H1 (cell line): ENCODE data around the gene FITM2. TPM values are rescaled to one million over a fixed set of nuclear protein-coding genes. Genes with fewer than 3 reads are reported as not detected.

Experiments
- CTCF ChIA-PET: fragments of 300-600 bp; sonication (Branson Sonifier 250); formaldehyde crosslinking; loops from one replicate; lab custom pipeline; 2021; ENCODE audit not compliant: partially characterized antibody; lab: Charles Lee
- POLR2A ChIA-PET: fragments of 300-600 bp; sonication (Branson Sonifier 250); formaldehyde crosslinking; loops from one replicate; lab custom pipeline; 2021; ENCODE audit warnings: inconsistent platforms; ENCODE audit not compliant: partially characterized antibody; lab: Charles Lee
- DNase-seq, 2 experiments: peaks; one replicate each; pipeline versions ENCODE4 v3.0.0 to v3.0.0-alpha.2; 2010 to 2022; ENCODE audit warnings: low spot score in 2 of 2, low read depth in 1 of 2, mixed read lengths in 1 of 2
- FAIRE-seq: peaks from 2 replicates; lab custom pipeline; 2011; peaks lifted over from hg19 to GRCh38; lab: Jason Lieb, UNC
- H2AFZ ChIP-seq: 2 replicates; pipeline ENCODE4 v1.8.1; 2012; ENCODE audit warnings: low read length, inconsistent platforms
- H2AK5ac ChIP-seq: 2 replicates; pipeline ENCODE4 v1.6.1; 2013; ENCODE audit warnings: low read depth, low read length
- H2BK120ac ChIP-seq: replicated peaks from 2 replicates; pipeline ENCODE3; 2013; ENCODE audit warnings: low read depth, low read length, inconsistent platforms
- H2BK12ac ChIP-seq: 2 replicates; pipeline ENCODE4 v1.6.1; 2013; ENCODE audit warnings: low read depth, low read length
- H2BK15ac ChIP-seq: 2 replicates; pipeline ENCODE4 v1.6.1; 2013; ENCODE audit warnings: low read length
- H2BK20ac ChIP-seq: 2 replicates; pipeline ENCODE4 v1.6.1; 2013; ENCODE audit warnings: low read length
- H2BK5ac ChIP-seq: 2 replicates; pipeline ENCODE4 v1.6.1; 2013; ENCODE audit warnings: low read depth, low read length
- H3K14ac ChIP-seq: 2 replicates; pipeline ENCODE4 v1.6.1; 2013; ENCODE audit warnings: inconsistent platforms; ENCODE audit not compliant: insufficient read length
- H3K18ac ChIP-seq: 2 replicates; pipeline ENCODE4 v1.6.1; 2013; ENCODE audit warnings: low read length; ENCODE audit errors: extremely low read depth
- H3K23ac ChIP-seq: 2 replicates; pipeline ENCODE4 v1.6.1; 2013; ENCODE audit warnings: inconsistent platforms; ENCODE audit not compliant: insufficient read length
- H3K23me2 ChIP-seq: 2 replicates; pipeline ENCODE4 v1.6.1; 2013; ENCODE audit warnings: low read depth, low read length
- H3K27ac ChIP-seq: 2 replicates; pipeline ENCODE4 v1.6.1; 2011; ENCODE audit warnings: low read depth, low read length, inconsistent platforms
- H3K27me3 ChIP-seq, 4 experiments: replicated peaks in 1 of 4; 1 replicate in 1 of 4; 2 replicates in 3 of 4; pipeline versions ENCODE4 v1.6.1 to v1.8.1; 2011 to 2013; ENCODE audit warnings: low read length in 3 of 4, mild to moderate bottlenecking in 3 of 4, inconsistent platforms in 2 of 4, mixed read lengths in 2 of 4, moderate library complexity in 1 of 4; ENCODE audit not compliant: control insufficient read depth in 3 of 4, insufficient read depth in 3 of 4; ENCODE audit errors: extremely low read depth in 1 of 4
- H3K36me3 ChIP-seq, 4 experiments: 2 replicates each; pipeline versions ENCODE4 v1.6.1 to v1.8.1; 2011 to 2013; ENCODE audit warnings: mild to moderate bottlenecking in 4 of 4, low read length in 3 of 4, moderate library complexity in 2 of 4, control low read depth in 1 of 4, inconsistent platforms in 1 of 4; ENCODE audit not compliant: insufficient read depth in 4 of 4, control insufficient read depth in 2 of 4
- H3K4ac ChIP-seq: replicated peaks from 2 replicates; pipeline ENCODE3; 2013; ENCODE audit warnings: low read length, low read depth, mixed read lengths, inconsistent platforms; ENCODE audit not compliant: insufficient read length
- H3K4me1 ChIP-seq, 4 experiments: replicated peaks in 1 of 4; 1 replicate in 1 of 4; 2 replicates in 3 of 4; pipeline versions ENCODE4 v1.6.1 to v1.8.1; 2011 to 2013; ENCODE audit warnings: low read length in 3 of 4, inconsistent platforms in 2 of 4, mixed read lengths in 1 of 4; ENCODE audit not compliant: insufficient read depth in 4 of 4, control insufficient read depth in 3 of 4
- H3K4me2 ChIP-seq, 2 experiments: 2 replicates each; pipeline versions ENCODE4 v1.6.1 to v1.8.1; 2011 to 2013; ENCODE audit warnings: low read depth in 2 of 2, low read length in 2 of 2, control low read depth in 1 of 2, inconsistent platforms in 1 of 2, mild to moderate bottlenecking in 1 of 2; ENCODE audit not compliant: insufficient read depth in 1 of 2
- H3K4me3 ChIP-seq, 4 experiments: fragments of 200-600, 300-600 bp in 1 of 4; sonication (generic), shearing (Covaris generic), sonication (Bioruptor Twin) in 1 of 4; 2 replicates each; pipeline versions ENCODE4 v1.5.1 to v1.8.1; 2011 to 2016; ENCODE audit warnings: low read length in 4 of 4, low read depth in 3 of 4, control low read depth in 2 of 4, inconsistent platforms in 2 of 4, mild to moderate bottlenecking in 2 of 4, mixed read lengths in 1 of 4, moderate library complexity in 1 of 4; ENCODE audit not compliant: insufficient read depth in 2 of 4; ENCODE audit errors: extremely low read depth in 1 of 4
- H3K56ac ChIP-seq: replicated peaks from 2 replicates; pipeline ENCODE3; 2013; ENCODE audit warnings: low read depth, mild to moderate bottlenecking, mixed read lengths, low read length, inconsistent platforms; ENCODE audit not compliant: insufficient read length
- H3K79me1 ChIP-seq: 2 replicates; pipeline ENCODE4 v1.6.1; 2013; ENCODE audit warnings: low read depth, low read length, control low read depth
- H3K79me2 ChIP-seq, 2 experiments: 2 replicates each; pipeline versions ENCODE4 v1.6.1 to v1.8.1; 2012 to 2013; ENCODE audit warnings: low read length in 2 of 2, mild to moderate bottlenecking in 2 of 2, inconsistent platforms in 1 of 2; ENCODE audit not compliant: insufficient read depth in 2 of 2, control insufficient read depth in 1 of 2
- H3K9ac ChIP-seq, 4 experiments: replicated peaks in 1 of 4; 1 replicate in 1 of 4; 2 replicates in 3 of 4; pipeline versions ENCODE4 v1.6.1 to v1.8.1; 2011 to 2013; ENCODE audit warnings: low read depth in 3 of 4, low read length in 3 of 4, control low read depth in 2 of 4, mild to moderate bottlenecking in 2 of 4, moderate library complexity in 2 of 4, inconsistent platforms in 1 of 4; ENCODE audit errors: extremely low read depth in 1 of 4
- H3K9me3 ChIP-seq, 2 experiments: 2 replicates each; pipeline versions ENCODE4 v1.6.1 to v1.8.1; 2012 to 2013; ENCODE audit warnings: mild to moderate bottlenecking in 2 of 2, moderate library complexity in 2 of 2, control low read depth in 1 of 2, inconsistent platforms in 1 of 2, low read depth in 1 of 2, low read length in 1 of 2, mixed read lengths in 1 of 2; ENCODE audit not compliant: insufficient read depth in 2 of 2
- H4K20me1 ChIP-seq, 2 experiments: replicated peaks in 1 of 2; 2 replicates each; pipeline versions ENCODE3 to v1.8.1; 2011 to 2013; ENCODE audit warnings: inconsistent platforms in 2 of 2, low read length in 2 of 2, mild to moderate bottlenecking in 1 of 2; ENCODE audit not compliant: insufficient read depth in 2 of 2, control insufficient read depth in 1 of 2
- H4K5ac ChIP-seq: 2 replicates; pipeline ENCODE4 v1.6.1; 2013; ENCODE audit warnings: low read length, low read depth, mixed read lengths, inconsistent platforms; ENCODE audit not compliant: insufficient read length
- H4K8ac ChIP-seq: 2 replicates; pipeline ENCODE4 v1.8.0; 2013; ENCODE audit warnings: mild to moderate bottlenecking, moderate library complexity, low read length, inconsistent platforms; ENCODE audit not compliant: insufficient read depth; ENCODE audit errors: extremely low read depth
- H4K91ac ChIP-seq: replicated peaks from 2 replicates; pipeline ENCODE3; 2013; ENCODE audit warnings: low read length, mixed read lengths, inconsistent platforms; ENCODE audit not compliant: insufficient read length
- SIN3A ChIP-seq, 2 experiments: IDR thresholded peaks in 1 of 2; conservative IDR thresholded peaks in 1 of 2; 2 replicates each; pipeline ENCODE4 v1.6.1; 2011 to 2012; ENCODE audit warnings: low read length in 2 of 2, improper control_type of control experiment in 1 of 2, low read depth in 1 of 2, mild to moderate bottlenecking in 1 of 2
- WGBS, 2 experiments: shearing (Covaris generic) in 1 of 2; methylation state at CpG; one replicate each; pipeline versions ENCODE4 v1.1.6 to v1.1.7; 2013 to 2015; ENCODE audit warnings: low lambda C conversion rate in 2 of 2, mixed read lengths in 2 of 2, inconsistent platforms in 1 of 2, low coverage in 1 of 2, missing lambda C conversion rate in 1 of 2; ENCODE audit not compliant: insufficient replicate concordance in 2 of 2, insufficient coverage in 1 of 2, insufficient read length in 1 of 2; ENCODE audit errors: extremely low coverage in 1 of 2, missing lambda C conversion rate in 1 of 2; 5-methylcytosine and 5-hydroxymethylcytosine counted together
- polyA plus RNA-seq, 7 experiments: library from polyadenylated mRNA; depleted of rRNA in 3 of 7; stranded (reverse) in 5 of 7; unstranded in 2 of 7; fragments of >200 nt in 5 of 7; fragments of 200-250 nt in 2 of 7; gene quantifications; 1 replicate in 5 of 7; 2 replicates in 1 of 7; 4 replicates in 1 of 7; pipeline versions ENCODE4 v1.2.1 to v1.2.3, GENCODE V29; 2011 to 2013; ENCODE audit warnings: missing spikeins in 2 of 7, mixed read lengths in 2 of 7
- total RNA-seq: library from RNA; stranded (reverse); fragmentation: NEBNext Ultra II Directional; extraction: Animal tissue kit (Norgen Biotek cat#: 25700); gene quantifications from 2 replicates; pipeline ENCODE4 v1.2.1, GENCODE V29; 2021

The FITM2 gene
- total and polyA plus RNA-seq, 2 of the 8 experiments (the other 6 are each of a cell fraction or from before 2014, with no cell fraction given), result 1.1 to 2.1 TPM

DNA sequence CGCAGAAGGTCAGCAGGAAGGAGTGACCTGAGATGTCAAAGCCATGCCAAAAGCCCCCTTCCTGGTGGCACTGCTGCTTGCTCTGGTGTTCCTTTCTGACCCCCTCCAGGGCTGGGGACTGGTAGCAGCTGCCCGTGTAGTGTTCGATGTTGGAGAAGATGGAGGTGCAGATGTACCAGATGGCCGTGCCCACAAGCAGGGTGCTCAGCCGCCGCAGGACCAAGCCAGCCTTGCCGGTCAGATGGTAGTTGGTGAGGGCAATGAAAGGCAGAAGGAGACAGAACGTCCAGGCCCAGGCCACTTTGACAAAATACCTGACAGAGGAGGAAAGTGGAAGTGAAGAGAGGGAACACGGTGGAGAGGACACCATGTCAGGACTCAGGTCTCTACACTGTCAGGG, 4.1 kb downstream of the FITM2 start:
- Histone ChIP-seq H2AFZ (no peak overlapping the region), H2BK12ac (no peak overlapping the region), H3K4ac (no peak overlapping the region), H3K14ac (no peak overlapping the region), H4K91ac (no peak overlapping the region), H3K27ac (no peak overlapping the region), H3K27me3 (peaks cover 0 to 15% (median 7%) of the 10 kb centered on the region in 4 experiments; a peak in 4 of 7 replicates), H3K18ac (no peak overlapping the region), H2BK120ac (no peak overlapping the region), H3K23me2 (peaks cover 5% of the 10 kb centered on the region), H3K79me1 (no peaks in the 10 kb centered on the region; the same call in 1 of the 2 replicates), H2AK5ac (no peak overlapping the region), H3K79me2 (no peaks in the 10 kb centered on the region), H3K9me3 (no peaks in the 10 kb centered on the region), H3K4me2 (no peak overlapping the region), H3K9ac (no peak overlapping the region), H2BK15ac (no peak overlapping the region), H3K4me3 (no peak overlapping the region), H4K5ac (no peak overlapping the region), H3K36me3 (no peaks in the 10 kb centered on the region), H2BK5ac (no peak overlapping the region), H2BK20ac (no peak overlapping the region), H4K20me1 (no peaks in the 10 kb centered on the region), H3K56ac (no peak overlapping the region), H3K23ac (no peak overlapping the region), H3K4me1 (peaks cover 0 to 5% (median 2%) of the 10 kb centered on the region in 4 experiments; a peak in 2 of 7 replicates), H4K8ac (no peak overlapping the region)
- WGBS, 2 experiments, result 79% methylated on average over 9 of the region's 9 CpGs; no CpG with 5 or more reads in 1 of the 2 experiments
- no peak for FAIRE-seq
- DNase-seq, result no peak
- TF ChIP-seq SIN3A (conservative IDR thresholded peaks at IDR 0.05 in 1 of 2, IDR thresholded peaks at IDR 0.05 in 1 of 2; ENCODE audit: low read depth in 1 of 2, low read length in 2 of 2), result no peak
- CTCF ChIA-PET, result interaction anchor here (0.5 to 1.1 kb wide), 2 partner anchors 28 to 58 kb away, joined by 4 read pairs; no protein-coding TSS in a partner anchor
- POLR2A ChIA-PET, result no interaction called here
